ENCODE measurements around the gene NDUFB7.

- no peak for TF ChIP-seq CTCF (IDR thresholded peaks at IDR 0.05)
- TF ChIP-seq POLR2A (IDR thresholded peaks at IDR 0.05) = no peak
Measured at GRCh38 chr19:14520543-14520942, 51.3 kb downstream of the NDUFB7 start.
